GM12874 (cell line): ENCODE measurements around the gene LRRC8D.

Source experiments
- TF ChIP-seq, protein P1 (sequence below): IDR thresholded peaks from 2 replicates; pipeline ENCODE4 v1.5.1; 2011; ENCODE audit warnings: low read depth, mild to moderate bottlenecking, control low read depth, low read length, moderate library complexity; ENCODE audit not compliant: insufficient read depth

The LRRC8D gene

DNA sequence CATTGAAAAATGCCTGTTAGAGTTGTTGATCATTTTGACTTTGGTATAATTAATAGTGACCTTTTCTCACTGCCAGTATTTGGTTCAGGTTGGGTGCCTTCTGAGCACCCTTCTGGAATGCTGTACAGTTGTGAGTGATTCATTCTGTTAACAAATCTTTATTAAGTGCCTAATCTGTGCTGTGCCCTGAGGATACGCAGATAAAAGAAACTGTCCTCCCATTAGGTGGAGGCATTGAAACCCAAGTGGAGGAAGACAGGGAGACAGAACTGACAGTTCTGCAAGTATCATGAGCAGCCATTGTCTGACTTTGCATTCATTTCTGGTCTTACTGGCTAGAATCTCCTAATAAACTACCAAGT is 97.9 kb downstream of the LRRC8D start:
- TF ChIP-seq, protein P1, sequence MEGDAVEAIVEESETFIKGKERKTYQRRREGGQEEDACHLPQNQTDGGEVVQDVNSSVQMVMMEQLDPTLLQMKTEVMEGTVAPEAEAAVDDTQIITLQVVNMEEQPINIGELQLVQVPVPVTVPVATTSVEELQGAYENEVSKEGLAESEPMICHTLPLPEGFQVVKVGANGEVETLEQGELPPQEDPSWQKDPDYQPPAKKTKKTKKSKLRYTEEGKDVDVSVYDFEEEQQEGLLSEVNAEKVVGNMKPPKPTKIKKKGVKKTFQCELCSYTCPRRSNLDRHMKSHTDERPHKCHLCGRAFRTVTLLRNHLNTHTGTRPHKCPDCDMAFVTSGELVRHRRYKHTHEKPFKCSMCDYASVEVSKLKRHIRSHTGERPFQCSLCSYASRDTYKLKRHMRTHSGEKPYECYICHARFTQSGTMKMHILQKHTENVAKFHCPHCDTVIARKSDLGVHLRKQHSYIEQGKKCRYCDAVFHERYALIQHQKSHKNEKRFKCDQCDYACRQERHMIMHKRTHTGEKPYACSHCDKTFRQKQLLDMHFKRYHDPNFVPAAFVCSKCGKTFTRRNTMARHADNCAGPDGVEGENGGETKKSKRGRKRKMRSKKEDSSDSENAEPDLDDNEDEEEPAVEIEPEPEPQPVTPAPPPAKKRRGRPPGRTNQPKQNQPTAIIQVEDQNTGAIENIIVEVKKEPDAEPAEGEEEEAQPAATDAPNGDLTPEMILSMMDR: no peak

DNA sequence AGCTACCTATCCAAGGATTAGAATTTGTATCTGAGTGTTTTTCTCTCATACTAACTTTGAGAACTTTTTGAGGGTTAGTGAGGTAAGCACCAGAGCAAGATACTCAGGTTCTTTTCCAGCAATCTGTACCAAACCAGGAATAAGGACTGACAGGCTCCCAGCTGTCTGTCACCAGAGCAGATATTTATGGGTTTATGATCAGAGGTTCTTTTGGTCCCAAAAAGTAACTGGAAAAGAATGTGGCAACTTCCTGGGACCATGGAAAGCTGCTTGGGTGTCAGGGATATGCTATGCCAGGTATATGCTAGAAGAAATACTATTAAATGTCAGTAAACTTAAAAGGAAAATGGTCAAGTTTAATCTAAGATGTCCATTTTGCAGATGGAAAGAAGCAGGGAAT is 98.3 kb downstream of the LRRC8D start:
- TF ChIP-seq, protein P1: no peak

DNA sequence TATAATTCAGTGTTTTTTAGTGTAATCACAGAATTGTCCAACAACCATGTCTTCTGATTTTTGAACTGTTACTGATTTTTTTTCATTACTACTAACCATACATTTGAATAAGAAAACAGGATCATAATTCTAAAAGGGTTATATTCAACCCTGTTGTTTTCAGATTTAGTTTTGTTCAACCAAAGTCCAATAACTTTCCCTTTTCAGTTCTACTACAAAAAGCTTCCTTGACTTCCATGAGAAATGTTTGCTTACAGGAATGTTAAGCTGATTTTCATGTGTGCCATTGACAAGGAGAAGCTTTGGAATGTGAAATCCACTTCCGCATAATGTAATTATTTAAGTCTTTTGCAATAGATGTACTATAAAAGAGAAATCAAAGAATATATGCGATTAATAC is 102.1 kb downstream of the LRRC8D start:
- TF ChIP-seq, protein P1: no peak

DNA sequence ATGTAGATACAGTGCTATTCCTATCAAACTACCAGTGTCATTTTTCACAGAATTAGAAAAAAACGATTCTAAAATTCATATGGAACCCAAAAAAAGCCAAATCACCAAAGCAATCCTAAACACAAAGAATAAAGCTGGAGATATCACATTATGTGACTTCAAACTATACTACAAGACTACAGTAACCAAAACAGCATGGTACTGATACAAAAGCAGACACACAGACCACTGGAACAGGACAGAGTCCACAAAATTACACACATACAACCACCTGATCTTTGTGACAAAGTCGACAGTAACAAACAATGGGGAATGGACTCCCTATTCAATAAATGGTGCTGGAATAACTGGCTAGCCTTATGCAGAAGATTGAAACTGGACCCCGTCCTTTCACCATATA is 102.7 kb downstream of the LRRC8D start:
- TF ChIP-seq, protein P1: no peak

DNA sequence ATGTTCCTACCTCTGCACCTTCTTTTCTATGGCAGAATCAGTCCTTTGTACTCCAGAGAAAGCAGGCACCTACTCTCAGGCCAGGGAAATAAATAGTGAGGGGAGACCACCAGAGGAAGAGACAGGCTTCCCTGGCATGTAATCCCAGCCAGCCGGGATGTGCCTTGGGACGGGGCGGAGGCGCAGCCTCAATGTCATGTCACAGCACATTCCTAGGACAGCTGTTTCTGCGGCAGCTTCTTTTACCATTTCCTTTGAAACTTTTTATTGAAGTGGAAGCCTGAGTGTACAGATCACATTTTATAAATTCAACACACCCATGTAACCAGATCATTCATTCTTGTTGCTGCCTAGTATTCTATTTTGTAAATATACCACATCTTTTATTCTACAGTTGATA is 106.2 kb downstream of the LRRC8D start:
- TF ChIP-seq, protein P1: no peak

DNA sequence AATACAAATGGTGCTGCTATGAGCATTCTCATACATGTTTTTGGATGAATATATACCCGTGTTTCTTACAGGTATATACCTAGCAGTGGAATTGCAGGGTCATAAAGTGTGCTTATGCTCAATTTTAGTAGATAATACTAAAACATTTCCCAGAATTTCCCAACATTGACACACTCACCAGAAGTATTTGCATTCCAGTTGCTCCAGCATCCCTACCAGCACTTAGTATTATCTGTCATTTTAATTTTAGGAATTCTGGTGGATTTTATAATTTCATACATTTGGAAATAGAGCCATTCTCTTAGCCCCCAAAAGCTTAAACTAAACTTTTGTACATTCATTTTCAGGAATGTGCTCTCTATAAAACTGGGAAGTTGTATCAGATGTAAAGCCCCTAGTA is 106.6 kb downstream of the LRRC8D start:
- TF ChIP-seq, protein P1: no peak

DNA sequence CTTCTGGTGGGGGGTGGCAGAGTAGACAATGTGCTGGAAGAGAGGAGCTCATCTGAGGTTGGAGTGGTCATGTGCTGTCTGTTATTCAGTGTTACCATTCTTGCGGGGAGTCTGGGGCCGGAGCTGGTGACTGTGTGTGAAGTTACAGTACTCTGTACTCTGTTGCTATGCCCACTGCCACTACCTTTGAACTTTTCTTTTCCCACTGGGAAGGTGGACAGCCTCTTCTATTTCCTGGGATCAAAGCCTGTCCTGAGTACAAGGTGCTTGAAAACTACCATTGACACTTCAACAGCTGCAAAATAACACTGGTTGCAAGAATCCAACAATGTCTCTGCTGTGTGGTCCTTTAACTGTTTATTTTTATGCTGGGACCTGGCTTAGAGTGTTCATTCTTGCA is 107.7 kb downstream of the LRRC8D start:
- TF ChIP-seq, protein P1: no peak
